Islet precursor cell (in vitro differentiated cells): ENCODE results near the gene GLIS1.

ENCODE experiments used
- DNase-seq: peaks from one replicate; pipeline ENCODE4 v3.0.0-alpha.2; 2018

The GLIS1 gene

DNA sequence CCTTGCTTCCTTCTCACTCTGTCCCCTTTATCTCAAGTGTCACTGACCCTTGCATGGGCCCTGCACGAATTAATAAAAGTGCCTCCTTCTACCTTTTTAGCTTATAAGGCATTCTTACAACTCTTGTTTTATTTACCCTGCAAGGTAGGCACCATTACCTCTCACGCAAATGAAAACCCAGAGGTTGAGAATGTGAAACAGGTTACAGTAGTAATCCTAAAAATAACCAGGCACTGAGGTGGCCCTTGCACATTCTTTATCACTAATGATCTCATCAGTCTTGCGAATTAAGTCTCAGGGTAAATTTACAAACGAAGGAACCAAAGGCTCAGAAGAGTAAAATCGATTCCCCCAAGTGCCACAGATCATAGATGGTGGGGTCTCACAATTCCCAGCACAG, 3.7 kb downstream of the GLIS1 start:
- DNase-seq = no peak

DNA sequence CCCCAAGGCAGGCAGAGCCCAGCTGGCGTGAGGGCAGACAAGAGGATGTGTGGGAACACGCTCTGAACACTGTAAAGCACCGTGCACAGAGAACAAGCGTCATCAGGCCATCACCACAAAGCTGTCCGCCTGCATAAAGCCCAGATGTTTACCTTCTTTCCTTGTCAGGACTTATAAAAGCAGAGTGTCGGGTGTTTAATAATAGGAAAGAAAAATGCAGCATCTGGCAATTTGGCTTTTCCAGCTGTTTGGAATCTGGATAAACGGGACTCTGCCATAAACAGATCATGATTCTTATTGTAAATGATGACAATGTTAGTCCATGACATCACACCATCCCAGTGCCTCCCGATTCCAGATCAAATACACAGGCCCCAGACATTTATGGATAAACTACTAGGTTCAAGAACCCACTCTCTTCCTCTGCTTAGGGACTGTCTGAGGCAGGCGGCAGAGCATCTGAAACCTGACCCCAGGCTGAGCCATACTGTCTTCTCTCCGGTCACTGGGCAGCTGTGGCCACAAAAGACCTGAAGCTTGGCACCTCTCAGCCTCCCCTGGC, 4.2 kb downstream of the GLIS1 start:
- DNase-seq = no peak

DNA sequence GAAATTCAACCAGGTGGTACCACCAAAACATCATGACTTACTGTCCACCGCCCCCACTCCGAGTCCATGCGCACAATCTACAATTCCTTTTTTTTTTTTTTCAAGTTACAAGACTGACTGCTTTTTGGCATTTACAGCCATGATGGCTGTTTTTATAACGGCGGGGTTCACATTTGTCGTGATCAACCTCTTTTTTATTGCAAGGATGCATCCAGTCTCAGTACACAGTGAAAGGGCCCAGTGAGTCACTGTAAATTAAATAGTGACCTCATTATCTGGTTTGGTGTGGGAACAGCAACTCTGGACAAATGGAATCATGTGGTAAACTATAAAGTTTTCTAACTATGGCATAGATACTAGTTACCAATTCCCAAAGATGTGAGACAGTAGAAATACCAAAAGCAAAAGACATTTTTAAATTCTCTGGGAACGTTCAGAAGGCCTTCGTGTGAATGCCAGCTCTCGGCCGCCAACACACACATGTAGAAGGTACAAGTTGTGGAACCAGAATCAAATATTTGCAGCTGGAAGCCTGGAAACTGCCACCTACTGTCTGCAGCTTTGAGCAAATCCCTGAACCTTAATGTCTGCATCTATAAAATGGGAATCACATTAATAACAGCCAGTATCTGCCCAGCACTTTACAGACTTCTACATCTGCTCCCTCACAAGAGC, 4.9 kb downstream of the GLIS1 start:
- no peak for DNase-seq

DNA sequence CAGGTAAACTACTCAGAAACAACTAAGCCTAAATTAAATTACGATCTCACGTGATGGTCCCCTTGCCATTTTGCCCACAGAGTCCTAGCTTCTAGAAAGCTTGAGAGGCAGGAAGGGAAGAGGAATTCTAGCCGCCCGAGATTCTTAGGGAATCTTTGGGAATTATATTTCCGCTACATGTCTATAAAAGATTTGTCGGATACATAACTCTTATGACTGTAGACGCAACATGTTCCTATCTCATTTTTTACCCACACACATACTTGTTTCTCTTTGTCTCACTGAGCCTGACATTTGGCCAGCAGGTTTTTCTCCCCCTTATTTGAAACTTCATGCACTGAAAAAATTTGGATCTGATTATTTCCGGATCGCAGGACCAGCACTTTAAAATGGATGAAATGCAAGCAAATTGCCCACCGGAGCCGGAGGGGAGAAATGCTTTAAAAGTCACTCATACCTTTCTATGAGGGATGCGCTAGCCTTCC, 5.5 kb downstream of the GLIS1 start:
- no peak for DNase-seq

DNA sequence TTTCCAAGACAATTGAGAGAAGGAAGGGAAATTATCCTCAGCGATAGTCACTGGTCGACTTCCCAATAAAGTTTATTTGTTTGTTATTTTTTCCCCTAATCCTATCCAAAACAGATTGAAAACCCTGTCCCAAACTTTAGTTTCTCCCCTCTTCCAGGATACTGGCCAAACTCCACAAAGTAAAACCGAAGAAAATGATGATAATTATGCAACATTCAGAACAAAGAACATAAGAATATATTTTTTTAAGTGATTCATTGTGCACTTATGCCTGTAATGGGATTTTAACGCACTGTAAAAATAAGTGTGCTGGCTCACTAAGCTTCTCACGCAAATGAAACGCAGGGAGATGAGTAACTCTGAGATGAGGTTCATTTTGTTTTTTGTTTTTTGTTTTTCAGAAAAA, 6.0 kb downstream of the GLIS1 start:
- DNase-seq = no peak

DNA sequence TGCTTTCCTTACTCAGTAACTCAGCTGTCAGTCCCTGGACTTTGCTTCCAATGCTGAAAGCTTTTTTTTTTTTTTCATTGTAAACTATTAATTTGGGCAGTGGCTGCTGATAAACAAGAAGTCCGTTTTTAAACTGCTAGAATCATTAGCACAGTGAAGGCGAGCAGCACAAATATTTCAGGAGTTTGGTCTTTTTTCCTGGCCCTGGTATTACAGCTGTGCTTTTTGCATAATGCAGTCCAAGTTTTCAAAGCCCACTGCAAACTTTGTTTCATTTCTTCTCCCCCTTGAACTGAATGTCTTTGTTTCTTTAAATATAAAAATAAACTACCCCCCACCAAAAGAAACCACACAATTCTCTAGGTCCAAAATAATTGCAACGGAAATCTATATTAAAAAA, 6.6 kb downstream of the GLIS1 start:
- no peak for DNase-seq

DNA sequence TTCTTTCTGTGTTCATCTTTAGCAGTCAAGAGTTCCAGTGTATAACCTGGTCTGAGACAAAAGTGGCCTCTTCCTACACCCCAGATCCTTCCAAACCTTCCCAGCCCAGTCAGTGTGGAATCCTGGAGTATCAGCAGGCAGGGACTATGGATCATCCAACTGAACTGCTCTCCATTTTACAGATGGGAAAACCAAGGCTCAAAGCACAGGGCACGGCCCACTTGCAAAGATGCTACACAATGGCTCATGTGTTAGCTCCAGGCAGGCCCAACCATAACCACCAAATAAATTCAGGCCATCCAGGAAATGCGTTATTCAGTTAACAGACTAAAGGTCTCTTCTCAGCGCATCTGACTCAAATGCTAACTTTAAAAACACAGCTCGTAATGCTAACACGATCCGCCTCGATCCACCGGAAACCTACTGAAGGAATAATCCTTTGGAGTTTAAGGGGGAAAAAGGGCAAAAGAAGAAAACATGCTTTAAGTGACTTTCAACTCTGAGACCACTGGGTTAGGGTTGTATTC, 7.1 kb downstream of the GLIS1 start:
- DNase-seq = no peak

DNA sequence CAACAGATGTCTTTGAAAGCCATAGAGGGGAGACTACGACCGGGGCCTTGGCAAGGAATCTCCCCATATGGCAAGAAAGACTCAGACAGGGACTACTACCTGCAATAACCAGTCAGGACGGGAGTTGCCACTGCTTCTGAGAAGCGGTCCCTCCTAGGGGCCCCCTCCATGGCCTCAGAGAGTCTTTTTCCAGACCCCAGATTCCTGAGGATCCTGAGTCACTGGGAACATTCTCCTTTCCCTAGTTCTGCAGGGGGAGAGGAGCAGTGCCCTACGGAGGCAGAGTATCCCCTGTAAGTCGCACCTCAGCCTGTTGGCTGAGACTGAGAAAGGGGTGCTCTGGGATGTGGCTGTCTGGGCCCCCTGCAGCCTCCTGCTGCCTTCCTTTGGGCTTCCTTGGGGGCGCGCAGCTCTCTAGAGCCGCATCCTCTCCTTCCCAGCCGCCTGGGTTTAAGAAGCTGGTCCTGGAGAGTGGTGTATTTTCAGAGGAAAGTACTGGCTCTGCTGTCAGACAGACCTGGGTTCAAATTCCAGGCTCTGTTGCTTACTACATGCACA, 7.8 kb downstream of the GLIS1 start:
- DNase-seq = no peak

DNA sequence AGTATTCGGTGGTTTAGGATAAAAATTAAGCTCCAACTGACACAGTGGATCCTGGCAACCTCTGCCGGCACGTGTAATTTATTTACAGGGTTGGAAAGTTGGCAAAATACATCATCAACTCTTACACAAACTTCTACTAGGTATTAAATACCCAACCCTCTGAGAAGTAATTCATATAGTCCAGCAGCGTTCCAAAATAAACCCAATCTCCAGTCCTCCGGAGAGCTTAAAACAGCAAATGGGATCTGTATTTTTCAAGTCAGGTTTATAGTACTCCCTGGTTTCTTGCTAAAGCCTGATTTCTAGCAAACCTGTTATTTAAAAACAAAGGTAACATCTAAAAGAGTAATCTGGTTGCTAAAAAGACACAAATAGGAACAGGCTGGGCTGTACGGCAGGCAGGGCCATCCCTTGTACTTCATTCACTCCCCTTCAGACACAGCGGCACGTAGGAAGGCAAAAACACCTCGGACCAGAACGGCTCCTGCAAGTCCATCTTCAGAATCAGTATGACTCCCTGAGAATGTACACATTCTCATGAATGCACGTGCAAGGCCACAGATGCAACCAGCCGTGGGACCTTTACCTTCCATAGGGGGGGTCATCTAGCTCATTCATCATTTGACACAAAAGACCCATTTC, 8.6 kb downstream of the GLIS1 start:
- no peak for DNase-seq

DNA sequence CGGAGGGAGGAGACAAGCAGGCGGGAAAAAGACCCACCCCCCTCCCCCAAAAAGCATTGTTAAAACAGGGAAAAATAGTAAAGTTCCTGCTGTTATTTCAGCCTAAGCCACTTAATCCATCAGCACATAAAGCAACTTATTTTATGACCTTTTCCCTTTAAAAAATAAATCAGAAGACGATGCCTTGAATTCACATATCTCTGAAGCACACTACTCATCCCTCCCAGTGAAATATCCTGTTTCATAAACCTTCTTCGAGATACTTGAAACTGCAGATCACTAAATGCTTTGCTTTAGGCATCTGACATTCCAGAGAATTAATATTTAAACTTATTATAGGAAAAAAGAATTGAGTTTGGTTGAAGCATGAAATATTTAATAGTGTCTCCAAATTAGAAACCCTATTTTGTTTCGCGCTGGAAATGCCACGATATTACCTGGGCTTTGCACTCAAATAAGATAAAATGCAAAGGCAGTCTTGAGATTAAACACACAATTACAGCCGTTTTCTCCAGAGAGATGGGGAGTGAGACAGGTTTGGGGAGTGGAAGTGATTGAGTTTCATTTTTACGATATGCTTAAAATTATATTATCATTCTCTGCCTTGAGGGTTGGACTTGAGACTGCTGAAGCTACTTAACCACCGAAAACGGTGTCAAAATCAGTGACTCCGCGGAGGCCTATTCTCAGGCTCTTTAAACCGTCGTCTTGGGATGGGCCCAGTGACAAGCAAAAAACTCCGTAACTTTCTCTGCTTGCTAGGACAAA, 9.3 kb downstream of the GLIS1 start:
- no peak for DNase-seq

DNA sequence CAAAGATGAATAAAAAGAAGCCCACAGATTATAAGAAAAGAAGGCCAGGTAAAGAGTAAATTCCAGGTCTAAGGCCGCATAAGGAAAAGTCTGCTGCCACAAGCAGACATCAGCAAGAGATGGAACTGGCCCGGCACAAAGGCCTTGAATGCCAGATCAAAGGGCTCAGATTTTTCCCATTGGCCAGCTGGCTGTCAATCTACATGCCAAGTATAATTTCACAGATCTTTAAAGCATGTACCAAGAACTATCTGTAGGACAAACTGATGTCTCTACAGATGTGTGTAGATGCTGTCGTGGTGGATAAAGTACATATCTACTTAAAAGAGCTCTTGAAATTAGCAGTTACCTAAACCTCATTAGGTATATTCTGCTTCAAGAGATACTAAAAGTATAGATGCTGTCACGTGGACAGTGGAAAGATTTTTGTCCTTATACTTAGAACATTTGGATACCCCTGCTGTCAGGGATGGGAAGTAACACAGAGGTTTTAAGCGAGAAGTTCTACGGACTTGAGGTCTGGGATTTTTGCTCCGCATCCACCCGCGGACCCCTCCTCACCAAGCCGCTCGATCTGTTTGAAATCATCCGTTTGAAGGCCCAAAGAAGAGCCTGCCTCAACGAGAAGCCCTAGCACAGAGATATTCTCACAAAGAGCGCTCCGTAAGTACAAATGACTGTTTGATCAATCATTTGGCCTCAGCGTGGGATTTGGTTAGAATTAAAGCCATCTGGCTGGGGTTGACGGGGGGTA, 10.1 kb downstream of the GLIS1 start:
- DNase-seq = no peak

DNA sequence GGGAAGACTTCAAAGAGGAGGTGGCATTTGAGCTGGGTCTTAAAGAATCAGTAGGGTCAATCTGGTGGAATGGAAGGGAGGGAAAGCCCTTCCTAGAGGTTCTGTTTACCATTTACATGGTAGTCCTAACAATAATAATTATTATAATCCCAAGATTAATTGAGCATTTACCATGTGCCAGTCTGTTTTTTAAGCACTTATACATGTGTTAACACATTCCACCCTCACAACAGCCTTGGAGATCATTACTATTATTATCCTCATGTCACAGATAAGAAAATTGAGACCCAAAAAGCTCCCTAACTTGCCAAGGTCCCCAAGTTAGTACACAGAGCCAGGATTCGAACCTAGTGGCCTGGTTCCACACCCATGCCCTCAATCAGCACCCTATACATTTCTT, 10.8 kb downstream of the GLIS1 start:
- no peak for DNase-seq

DNA sequence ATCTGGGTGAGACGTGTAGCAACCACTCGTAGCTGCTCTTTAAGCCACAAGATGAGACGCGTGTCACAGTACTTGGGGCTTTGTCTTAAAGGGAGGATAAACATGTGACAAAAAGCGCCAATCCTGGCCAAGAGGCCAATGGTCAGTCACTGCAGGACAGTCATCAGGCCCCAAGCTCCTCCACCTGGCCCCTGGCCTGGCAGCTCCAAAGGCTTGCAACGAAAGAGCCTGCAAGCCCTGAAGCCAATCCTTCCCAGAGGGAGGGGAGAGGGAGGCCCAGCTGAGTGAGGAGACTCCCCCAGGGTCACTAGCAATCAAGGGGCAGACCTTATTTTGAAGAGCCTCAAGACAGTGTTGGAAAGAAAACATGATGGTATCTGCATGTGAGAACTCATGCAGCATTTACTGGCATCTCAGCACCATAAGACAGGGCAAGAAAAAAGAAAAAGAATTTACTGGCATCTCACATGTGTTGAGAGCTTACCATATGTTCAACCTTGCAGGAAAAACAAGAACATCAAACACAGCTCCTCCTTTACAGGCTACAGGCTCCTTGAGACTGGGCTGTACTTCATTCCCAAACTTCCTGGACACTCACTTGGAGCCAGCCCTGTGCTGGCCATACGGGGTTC, 11.4 kb downstream of the GLIS1 start:
- no peak for DNase-seq

DNA sequence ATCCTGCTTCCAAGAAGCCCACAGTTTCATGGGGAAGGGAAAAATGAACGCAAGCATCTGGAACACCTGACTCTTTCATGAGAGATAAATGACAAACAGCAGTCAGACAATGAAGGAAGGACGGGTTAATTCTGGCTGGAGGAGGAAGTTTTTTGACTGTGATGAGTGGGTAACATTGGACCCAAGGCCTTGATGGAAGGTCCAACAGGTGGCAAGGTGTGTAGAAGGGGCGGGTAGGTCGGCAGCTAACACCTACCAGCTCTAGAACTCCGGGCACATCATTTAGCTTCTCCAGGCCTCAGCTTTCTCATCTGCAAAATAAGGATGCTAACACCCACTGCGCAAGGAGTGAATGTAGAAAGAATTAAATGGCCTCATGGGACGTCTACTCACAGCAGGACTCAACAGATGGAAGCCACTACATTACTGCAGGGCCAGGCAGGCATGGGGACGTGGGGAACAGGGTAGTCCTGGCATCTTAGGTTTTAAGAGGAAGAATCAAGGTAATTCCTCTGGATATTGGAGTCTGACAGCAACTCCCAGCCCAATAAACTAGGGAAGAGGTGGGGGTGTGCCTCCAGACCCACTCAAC, 12.9 kb downstream of the GLIS1 start:
- no peak for DNase-seq

DNA sequence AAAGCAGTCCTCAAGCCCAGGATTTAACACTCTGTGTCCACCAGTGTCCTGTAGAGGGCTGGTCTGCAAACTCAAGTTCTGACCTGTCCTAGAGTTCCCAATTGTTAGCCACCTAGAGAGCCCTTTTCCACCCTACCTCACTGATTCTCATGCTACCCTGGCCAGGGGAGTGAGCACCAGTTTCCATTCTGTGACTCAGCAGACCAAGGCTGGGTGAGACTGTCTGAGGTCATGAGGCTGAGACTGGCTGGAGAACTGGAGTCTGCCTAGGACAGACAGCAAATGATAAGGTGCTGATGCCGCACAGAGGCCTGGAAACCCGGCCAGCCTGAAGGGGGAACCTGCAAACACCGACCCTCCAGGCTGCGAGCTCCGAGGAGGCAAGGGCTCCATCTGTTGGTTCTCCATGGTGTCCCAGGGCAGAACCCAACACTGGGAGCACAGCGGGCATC, 13.7 kb downstream of the GLIS1 start:
- DNase-seq = peak; percentile 91

DNA sequence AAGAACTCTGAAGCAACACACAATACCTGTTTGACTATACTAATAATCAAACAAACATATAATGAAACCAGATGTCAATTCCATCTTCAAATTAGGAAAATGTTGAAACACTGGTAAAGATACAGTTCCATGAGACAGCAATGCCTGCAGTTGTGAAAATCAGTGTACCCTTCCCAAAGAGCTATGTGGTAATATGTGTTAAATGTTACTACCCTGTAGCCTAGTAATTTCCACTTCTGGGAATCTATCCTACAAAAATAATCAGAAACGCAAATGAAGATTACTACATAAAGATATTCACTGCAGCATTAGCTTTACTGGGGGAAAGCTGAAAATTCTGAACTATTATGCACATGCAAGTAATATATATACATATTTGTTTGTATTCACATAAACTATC, 16.9 kb downstream of the GLIS1 start:
- DNase-seq = no peak

DNA sequence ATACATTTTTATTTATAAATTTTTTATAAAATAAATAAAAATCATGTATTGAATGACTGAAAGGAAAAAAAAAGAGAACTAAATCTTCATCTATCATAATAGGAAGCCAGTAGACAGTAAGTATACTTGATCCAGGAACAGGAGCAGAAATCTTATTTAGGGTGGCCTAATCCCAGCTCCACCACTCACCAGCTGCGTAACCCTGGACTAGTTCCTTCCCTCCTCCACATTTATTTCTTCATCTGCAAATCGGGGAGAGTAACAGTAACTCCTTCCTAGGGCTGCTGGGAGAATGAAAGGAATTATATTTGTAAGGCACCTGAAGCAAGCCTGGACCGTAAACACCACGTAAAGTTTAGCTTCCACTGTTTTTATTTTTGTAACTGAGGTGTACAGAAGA, 17.9 kb downstream of the GLIS1 start:
- DNase-seq = no peak

DNA sequence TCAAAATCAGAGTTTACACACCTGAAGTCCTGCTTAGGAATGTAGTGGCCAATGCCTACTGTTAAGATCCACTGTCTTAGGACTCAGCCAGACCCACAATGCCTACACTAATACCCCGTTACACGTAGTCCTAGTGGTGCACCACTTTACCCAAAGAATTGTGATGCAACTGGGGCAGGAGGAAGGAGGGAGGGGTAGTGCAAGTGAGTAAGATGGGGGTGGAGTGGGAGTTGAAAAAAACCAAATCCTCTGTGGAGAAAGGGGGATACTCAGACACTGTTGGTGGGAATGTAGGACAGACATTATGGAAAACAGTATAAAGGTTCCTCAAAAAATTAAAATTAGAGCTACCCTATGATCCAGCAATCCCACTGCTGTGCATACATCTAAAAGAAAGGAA, 19.5 kb downstream of the GLIS1 start:
- no peak for DNase-seq

DNA sequence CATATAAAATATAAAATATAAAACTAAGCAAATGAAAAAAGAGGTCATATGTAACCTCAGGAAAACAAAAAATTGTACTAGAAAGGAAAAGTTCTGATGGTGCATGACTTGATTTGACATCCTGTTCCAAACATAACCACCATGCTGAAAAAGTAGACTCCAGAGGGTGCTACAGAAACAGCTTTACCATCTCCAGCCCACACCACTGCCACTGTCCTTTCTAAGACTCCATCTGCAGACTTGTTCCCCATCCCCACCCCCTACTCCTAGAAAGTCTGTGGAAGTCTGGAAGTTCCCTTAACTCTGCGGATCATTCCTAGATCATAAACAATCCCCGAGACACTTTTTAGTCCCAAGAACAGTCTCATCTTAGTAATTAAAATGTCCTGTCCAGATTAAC, 20.5 kb downstream of the GLIS1 start:
- no peak for DNase-seq

DNA sequence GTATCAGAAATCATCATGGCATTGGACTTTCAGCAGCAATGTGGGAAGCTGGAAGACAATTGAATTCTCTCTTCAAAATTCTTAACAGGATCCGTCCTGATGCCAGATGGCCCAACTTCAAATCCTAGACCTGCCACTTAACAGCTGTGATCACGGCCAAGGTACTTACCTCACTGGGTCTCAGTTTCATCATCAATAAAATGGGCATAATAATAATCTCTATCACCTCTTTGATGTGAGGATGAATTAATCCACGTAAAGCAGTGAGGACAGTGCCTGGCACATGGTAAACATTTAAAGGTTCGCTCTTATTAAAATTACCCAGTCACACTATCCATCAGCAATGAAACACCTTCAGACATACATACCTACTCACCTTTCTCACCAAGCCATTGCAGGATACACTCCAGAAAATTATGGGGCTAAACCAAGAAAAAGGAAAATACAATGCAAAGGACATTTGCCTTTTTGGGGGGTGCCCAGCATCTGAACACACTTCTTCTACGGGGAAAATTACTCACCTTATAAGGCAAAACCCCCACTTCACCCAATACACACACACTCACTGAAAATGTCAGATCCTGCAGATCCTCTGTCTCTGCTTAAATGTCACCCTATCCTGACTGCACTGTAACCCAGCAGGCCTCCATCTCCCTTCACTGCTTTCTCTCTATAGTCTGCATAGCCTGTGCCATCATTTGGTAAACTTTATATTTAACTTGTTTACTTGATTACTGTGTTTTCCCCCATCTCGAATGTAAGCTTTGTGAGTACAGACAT, 21.7 kb downstream of the GLIS1 start:
- DNase-seq = no peak

DNA sequence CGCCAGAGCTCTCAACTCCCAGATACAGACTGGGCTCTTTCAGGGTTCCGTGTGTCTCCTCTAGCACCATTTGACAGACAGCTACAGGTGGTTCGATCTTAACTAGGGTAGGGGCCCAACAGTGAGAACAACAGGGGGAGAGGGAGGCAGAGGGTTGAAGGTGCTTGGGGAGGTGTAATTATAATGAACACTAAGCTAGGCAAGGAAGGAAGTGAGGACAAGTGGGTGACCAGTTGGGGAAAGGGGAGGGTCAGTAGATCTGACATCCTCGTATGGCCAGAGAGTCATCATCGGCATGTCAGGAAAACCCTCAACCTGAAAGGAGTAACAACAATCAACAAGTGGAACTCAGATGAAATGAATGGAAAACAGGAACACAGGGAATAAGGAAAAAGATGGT, 22.8 kb downstream of the GLIS1 start:
- no peak for DNase-seq
